ENCODE results near the gene SAG.

Gene SAG

DNA sequence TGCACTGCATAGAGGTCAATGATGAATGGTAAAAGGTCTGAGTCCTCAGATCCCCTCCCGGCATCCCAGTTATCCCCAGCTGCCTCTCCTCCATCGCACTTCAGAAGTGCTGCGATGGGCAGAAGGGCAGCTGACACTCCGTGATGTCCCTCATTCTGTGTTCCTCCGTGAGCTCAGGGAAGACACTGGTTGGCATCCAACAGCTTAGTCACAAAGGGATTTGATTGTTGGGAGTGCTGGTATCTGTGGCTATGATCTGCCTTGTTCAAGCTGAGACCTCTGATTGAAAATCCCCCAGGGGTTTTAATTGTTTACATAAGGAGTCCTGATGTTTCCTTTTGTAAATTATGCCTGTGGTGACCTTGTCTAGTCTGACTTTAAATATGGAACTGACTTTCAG lies 19.0 kb upstream of the SAG start:
- DNase-seq (ENCODE audit: low read depth): no peak

GRCh38 chr2:233289648-233290047 lies 18.0 kb upstream of the SAG start:
- DNase-seq (ENCODE audit: low read depth): no peak

- no peak for DNase-seq (ENCODE audit: low read depth)
Measured at GRCh38 chr2:233290051-233290845, 17.4 kb upstream of the SAG start.

GRCh38 chr2:233295891-233296290 lies 11.7 kb upstream of the SAG start:
- DNase-seq (ENCODE audit: low read depth): no peak

DNA sequence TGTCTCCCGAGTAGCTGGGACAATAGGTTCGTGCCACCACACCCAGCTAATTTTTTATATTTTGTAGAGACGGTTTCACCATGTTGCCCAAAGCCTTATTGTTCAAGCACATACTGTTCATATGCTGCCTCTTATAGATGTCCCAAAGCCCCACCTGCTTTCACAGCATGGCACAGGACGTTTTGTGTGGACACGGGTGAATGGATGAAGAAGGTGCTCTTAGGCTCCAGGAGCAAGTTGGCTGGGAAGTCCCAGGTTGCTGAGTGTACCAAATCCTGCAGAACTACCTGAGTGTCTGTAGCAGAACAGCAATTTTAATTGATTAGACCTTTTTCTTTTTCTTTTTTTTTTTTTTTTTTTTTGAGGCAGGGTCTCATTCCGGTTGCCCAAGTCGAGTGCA lies 10.5 kb upstream of the SAG start:
- DNase-seq (ENCODE audit: low read depth): no peak

- DNase-seq (ENCODE audit: low read depth): peak; percentile 20
Measured at GRCh38 chr2:233300401-233300800, 7.2 kb upstream of the SAG start.

GRCh38 chr2:233301248-233301647 lies 6.4 kb upstream of the SAG start:
- DNase-seq (ENCODE audit: low read depth): no peak

DNA sequence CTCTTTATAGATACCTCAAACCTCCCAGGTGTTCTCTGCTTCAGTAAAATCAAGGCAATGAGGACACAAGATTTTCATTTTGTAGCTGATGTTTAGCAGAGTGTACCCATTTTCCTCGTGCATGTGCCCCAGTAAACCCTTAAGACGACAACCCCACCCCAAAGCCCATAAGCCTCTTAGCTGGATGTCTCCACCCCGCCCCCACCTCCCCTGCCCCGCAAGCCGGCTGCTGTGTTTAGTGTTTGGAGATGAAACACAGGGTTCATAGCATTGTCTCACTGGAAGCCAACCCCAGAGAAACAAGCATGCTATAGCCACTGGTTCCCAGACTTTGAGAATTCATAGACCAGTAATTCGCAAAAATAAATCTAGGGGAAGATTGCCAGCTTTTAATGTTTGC lies 5.8 kb upstream of the SAG start:
- DNase-seq (ENCODE audit: low read depth): no peak

- no peak for DNase-seq (ENCODE audit: low read depth)
Measured at GRCh38 chr2:233303252-233303651, 4.4 kb upstream of the SAG start.

DNA sequence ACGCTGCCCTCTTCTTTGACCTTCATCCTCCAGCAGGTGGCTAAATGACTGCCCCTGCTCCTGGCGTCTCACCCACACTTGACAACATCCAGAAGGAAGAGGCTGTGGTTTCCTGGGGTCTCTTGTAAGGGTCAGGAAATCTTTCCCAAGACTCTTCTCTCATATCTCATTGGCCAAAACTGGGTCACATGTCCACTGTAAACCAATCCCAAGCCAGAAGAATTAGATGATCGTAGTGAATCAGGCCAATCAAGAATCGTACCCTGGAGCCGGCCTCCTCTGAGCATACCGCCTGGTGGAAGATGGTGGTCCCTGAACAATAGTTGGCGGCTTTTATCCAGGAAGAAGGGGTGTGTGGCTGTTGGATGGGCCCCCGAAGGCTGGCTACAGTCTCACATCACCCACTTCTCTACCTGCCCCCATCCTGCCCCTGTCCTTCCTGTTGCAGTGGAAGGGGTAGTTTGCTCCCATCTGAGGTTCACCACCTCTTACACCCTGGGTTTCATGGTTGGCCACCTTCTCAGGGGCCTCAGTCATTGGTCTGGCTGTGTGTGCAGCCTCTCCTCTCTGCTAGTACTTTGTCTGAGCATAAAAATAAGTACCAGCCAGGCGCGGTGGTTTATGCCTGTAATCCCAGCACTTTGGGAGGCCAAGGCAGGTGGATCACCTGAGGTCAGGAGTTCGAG lies 3.8 kb downstream of the SAG start:
- DNase-seq (ENCODE audit: low read depth): no peak

DNA sequence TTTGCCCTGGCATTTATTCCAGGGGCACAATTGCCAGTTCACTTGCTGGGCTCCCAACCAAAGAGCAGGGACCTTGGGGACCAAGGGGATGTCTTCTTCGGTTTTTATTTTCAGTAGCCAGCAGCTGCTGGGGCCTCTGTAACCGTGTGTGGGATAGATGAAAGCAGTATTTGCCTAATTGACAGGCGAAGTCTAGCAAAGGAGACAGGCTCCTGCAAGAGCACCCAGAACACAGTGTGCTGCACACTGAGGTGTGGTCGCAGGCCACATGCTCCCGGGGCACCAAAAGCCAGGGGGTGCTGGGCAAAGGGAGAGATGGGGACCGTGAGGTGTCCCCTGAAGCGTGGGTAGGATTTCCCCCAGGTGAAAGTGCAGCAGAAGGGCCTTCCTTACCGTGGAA lies 5.3 kb downstream of the SAG start:
- no peak for DNase-seq (ENCODE audit: low read depth)

GRCh38 chr2:233314180-233314925 lies 6.7 kb downstream of the SAG start:
- DNase-seq (ENCODE audit: low read depth): no peak

- no peak for DNase-seq (ENCODE audit: low read depth)
Measured at GRCh38 chr2:233317196-233317943, 9.8 kb downstream of the SAG start.

DNA sequence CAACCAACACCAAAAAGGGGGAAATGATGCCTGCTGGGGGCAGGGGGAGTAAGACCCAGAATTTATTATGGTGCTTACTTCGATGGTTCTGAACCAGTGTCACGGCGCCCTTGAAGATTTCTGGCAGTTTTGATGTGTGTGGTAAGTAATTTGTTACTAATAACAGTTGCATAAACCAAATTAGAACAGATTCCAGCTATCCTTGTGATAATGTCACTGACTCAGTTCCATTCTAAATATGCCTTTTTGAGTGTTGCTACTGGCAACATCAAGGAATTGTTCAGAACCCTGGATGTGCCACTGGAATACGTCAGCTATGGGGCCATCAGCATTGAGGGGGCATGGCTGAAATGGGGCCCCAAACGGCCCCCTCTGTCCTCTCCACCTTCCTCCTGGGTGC lies 11.6 kb downstream of the SAG start:
- DNase-seq (ENCODE audit: low read depth): no peak

DNA sequence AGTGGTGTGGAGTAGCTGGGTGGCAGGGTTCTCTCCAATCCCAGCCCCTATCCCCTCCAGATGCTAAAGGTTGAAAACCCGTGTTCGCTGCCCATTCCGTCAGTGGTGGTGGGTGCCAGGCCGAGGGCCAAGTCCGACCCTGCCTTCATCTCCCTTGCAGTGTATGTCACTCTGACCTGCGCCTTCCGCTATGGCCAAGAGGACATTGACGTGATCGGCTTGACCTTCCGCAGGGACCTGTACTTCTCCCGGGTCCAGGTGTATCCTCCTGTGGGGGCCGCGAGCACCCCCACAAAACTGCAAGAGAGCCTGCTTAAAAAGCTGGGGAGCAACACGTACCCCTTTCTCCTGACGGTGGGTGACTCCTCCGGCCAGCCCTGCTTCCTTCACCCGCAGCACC lies 12.9 kb downstream of the SAG start:
- no peak for DNase-seq (ENCODE audit: low read depth)

DNA sequence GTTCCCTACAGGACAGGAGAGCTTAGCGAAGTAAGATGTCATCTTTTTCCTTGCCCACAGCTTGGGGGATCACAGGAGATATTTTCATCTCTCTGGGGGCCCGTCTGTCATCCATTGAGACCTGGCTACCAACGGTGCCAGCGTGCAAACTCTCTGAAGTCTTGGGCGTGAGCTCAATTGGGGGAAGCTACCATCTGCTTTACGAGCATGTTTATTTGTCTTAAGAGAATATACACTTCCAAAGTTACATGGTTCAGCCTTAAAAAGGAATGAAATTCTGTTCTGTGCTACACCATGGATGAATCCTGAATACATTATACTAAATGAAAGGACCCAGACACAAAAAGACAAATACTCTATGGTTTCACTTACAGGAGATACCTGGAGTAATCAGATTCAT lies 13.6 kb downstream of the SAG start:
- DNase-seq (ENCODE audit: low read depth): no peak

- DNase-seq (ENCODE audit: low read depth): no peak
Measured at GRCh38 chr2:233323851-233324250, 16.2 kb downstream of the SAG start.

GRCh38 chr2:233325256-233325655 lies 17.6 kb downstream of the SAG start:
- no peak for DNase-seq (ENCODE audit: low read depth)

DNA sequence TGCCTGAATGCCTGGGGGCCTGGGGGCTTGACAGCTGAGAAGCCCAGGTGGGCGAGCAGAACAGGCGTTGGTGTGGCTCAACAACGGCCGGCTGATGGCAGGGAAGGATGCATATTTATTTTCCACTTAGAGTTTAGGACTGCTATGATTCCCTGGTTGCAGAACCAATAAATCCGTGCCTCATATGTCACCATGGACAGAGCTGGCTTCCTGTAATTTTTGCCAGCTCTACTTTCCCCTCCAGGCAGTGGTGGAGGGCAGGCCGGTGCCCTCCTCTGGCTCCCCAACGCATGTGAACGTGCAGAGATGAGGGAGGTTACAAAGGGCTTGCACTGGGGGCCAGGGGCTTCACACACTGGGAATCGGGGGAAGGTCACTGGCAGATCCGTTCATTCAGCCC lies 18.2 kb downstream of the SAG start:
- DNase-seq (ENCODE audit: low read depth): no peak

DNA sequence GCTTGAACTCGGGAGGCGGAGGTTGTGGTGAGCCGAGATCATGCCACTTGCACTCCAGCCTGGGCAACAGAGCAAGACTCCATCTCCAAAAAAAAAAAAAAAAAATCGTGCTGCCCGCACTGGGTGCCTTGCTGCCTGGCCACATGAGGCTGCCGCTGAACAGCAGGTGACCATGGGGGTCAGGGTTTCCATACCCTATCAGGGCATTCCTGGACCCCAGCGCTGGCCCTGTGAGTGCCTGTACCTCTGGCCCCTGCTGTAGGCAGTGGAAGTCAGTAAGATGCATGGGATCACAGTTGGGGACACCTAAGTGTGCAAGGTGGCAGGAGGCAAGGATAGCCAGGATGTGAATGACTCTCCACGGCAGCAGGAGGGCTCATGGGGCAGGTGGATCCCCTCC lies 18.9 kb downstream of the SAG start:
- DNase-seq (ENCODE audit: low read depth): no peak

- DNase-seq (ENCODE audit: low read depth): no peak
Measured at GRCh38 chr2:233328922-233329321, 21.3 kb downstream of the SAG start.

DNA sequence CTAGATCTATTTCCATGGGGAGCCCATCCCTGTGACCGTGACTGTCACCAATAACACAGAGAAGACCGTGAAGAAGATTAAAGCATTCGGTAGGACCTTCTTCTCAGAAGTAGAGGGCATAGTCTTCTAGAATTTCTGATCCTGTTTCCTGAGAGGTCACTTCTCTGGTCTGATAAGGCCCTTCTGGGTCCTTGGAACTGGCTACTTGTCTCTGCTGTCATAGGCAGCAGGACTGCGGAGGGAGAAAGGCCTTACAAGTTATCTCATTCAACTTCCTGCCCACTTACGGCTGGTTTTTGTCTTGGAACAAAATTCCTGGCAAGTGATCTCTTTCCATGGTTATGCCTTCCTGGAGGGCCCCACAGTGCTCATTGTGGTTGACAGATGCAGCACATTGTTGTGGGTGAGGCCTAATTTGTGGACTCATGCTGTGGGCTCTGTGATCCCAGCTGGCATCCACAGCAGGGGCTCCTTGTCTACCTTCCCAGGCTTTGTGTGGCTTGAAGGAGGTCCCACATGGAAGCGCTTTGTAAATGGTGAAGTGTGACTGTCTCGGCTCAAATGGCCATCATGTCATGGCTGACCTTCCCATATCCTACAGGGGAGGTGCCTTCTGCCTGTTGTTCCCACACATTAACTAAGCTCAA lies 22.0 kb downstream of the SAG start:
- DNase-seq (ENCODE audit: low read depth): peak; percentile 25

Data from amniotic epithelial cell (primary cell).